Prostate gland (tissue), 2 donors: Measurements from ENCODE around the gene SLC1A2.

ENCODE experiments used
- POLR2A ChIP-seq: fragments of 450-650 bp; IDR thresholded peaks from one replicate; pipeline ENCODE4 v1.6.1; 2016; ENCODE audit warnings: antibody characterized with exemption, mild to moderate bottlenecking
- POLR2AphosphoS5 ChIP-seq: sonication (generic); formaldehyde crosslinking; IDR thresholded peaks from one replicate; pipeline ENCODE4 v1.6.1; 2017; ENCODE audit warnings: antibody characterized with exemption
- TF ChIP-seq, protein P1 (sequence below), 4 experiments: fragments of 200-600 bp in 2 of 4; fragments of 450-650 bp in 2 of 4; sonication (generic) in 2 of 4; IDR thresholded peaks; 1 replicate in 3 of 4; 2 replicates in 1 of 4; pipeline ENCODE4 v1.5.1; 2016 to 2019; ENCODE audit warnings: antibody characterized with exemption in 4 of 4, mild to moderate bottlenecking in 2 of 4, moderate library complexity in 2 of 4

DNA sequence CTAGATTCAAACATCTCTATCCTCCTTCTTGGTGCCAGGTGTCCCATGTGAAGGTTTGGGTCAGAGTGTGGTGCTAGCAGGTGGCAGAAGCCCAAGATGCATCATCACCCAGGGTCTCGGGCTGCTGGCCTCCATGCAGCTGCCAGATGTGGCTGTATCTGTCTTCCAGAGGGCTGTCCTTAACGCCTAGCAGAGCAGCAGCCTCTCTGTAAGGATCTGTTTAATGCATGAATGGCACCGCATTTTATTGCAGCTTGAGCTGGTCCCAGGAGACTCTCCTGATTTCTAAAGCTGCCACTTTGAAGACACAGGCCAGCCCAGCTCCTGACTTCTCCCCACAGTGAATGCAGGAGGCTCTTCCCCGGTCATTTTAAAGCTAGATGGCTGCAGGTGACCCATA, 26.3 kb downstream of the SLC1A2 start:
- TF ChIP-seq, protein P1, sequence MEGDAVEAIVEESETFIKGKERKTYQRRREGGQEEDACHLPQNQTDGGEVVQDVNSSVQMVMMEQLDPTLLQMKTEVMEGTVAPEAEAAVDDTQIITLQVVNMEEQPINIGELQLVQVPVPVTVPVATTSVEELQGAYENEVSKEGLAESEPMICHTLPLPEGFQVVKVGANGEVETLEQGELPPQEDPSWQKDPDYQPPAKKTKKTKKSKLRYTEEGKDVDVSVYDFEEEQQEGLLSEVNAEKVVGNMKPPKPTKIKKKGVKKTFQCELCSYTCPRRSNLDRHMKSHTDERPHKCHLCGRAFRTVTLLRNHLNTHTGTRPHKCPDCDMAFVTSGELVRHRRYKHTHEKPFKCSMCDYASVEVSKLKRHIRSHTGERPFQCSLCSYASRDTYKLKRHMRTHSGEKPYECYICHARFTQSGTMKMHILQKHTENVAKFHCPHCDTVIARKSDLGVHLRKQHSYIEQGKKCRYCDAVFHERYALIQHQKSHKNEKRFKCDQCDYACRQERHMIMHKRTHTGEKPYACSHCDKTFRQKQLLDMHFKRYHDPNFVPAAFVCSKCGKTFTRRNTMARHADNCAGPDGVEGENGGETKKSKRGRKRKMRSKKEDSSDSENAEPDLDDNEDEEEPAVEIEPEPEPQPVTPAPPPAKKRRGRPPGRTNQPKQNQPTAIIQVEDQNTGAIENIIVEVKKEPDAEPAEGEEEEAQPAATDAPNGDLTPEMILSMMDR (IDR thresholded peaks at IDR 0.05): no peak
- no peak for TF ChIP-seq POLR2AphosphoS5
- TF ChIP-seq POLR2A: no peak
